Measurements from ENCODE around the gene LYST.

GRCh38 chr1:235742914-235743599 lies 123.6 kb downstream of the LYST start:
- TF ChIP-seq CTCF (IDR thresholded peaks at IDR 0.05) (no peak), POLR2A (IDR thresholded peaks at IDR 0.05) (no peak), POLR2AphosphoS5 (IDR thresholded peaks at IDR 0.05; ENCODE audit: insufficient read depth in 1 of 2, low read depth in 1 of 2) (no peak)
